ENCODE data around the gene FAM9A.
"Not testable (repeated sequence)": the region's sequence is repeated elsewhere in the genome, so short reads cannot be mapped to it uniquely, and the experiment has no call there.

FAM9A gene

GRCh38 chrX:8800351-8800750 is 832 bp downstream of the FAM9A start:
- not testable (repeated sequence) for DNase-seq

GRCh38 chrX:8799281-8799680 is 1.9 kb downstream of the FAM9A start:
- DNase-seq = not testable (repeated sequence)

- not testable (repeated sequence) for DNase-seq
Measured at GRCh38 chrX:8798702-8799101, 2.5 kb downstream of the FAM9A start.

- not testable (repeated sequence) for DNase-seq
Measured at GRCh38 chrX:8787119-8787518, 14.1 kb downstream of the FAM9A start.

GRCh38 chrX:8784162-8784561 is 17.0 kb downstream of the FAM9A start:
- DNase-seq = no peak

- DNase-seq = no peak
Measured at GRCh38 chrX:8783714-8784098, 17.5 kb downstream of the FAM9A start.

- DNase-seq = no peak
Measured at GRCh38 chrX:8783097-8783713, 18.0 kb downstream of the FAM9A start.

GRCh38 chrX:8782595-8782994 is 18.6 kb downstream of the FAM9A start:
- no peak for DNase-seq

GRCh38 chrX:8781921-8782320 is 19.3 kb downstream of the FAM9A start:
- DNase-seq = not testable (repeated sequence)

- no peak for DNase-seq
Measured at GRCh38 chrX:8773117-8773516, 28.1 kb downstream of the FAM9A start.

- no peak for DNase-seq
Measured at GRCh38 chrX:8760021-8760420, 41.2 kb downstream of the FAM9A start.

GRCh38 chrX:8758706-8759105 is 42.5 kb downstream of the FAM9A start:
- not testable (repeated sequence) for DNase-seq

- not testable (repeated sequence) for DNase-seq
Measured at GRCh38 chrX:8757609-8758389, 43.4 kb downstream of the FAM9A start.

- DNase-seq = no peak
Measured at GRCh38 chrX:8755813-8756212, 45.4 kb downstream of the FAM9A start.

- DNase-seq = no peak
Measured at GRCh38 chrX:8755116-8755515, 46.1 kb downstream of the FAM9A start.

- no peak for DNase-seq
Measured at GRCh38 chrX:8749697-8750096, 51.5 kb downstream of the FAM9A start.

GRCh38 chrX:8748855-8749254 is 52.3 kb downstream of the FAM9A start:
- DNase-seq = no peak

GRCh38 chrX:8743126-8743732 is 58.0 kb downstream of the FAM9A start:
- DNase-seq = no peak

- no peak for DNase-seq
Measured at GRCh38 chrX:8741981-8742380, 59.2 kb downstream of the FAM9A start.
